HepG2 (cell line): ENCODE data around the gene DOCK9.

Source experiments
- CBFB ChIP-seq: sonication (generic); formaldehyde crosslinking; IDR thresholded peaks from 2 replicates; pipeline ENCODE4 v1.4.0; 2020; ENCODE audit warnings: missing genetic modification reagents
- MXI1 ChIP-seq: IDR thresholded peaks from 3 replicates; pipeline ENCODE4 v1.6.1; 2012; ENCODE audit warnings: low read depth, low read length, inconsistent platforms, borderline replicate concordance
- POLR2AphosphoS2 ChIP-seq: IDR thresholded peaks from 2 replicates; pipeline ENCODE4 v1.6.1; 2011; ENCODE audit warnings: low read depth, low read length, improper control_type of control experiment
- SMAD1 ChIP-seq: sonication (generic); formaldehyde crosslinking; IDR thresholded peaks from 2 replicates; pipeline ENCODE4 v1.4.0; 2020; ENCODE audit warnings: missing genetic modification reagents, low read depth, mild to moderate bottlenecking, borderline replicate concordance
- ZNF225 ChIP-seq: sonication (generic); formaldehyde crosslinking; IDR thresholded peaks from 2 replicates; pipeline ENCODE4 v1.4.0; 2020; ENCODE audit warnings: mild to moderate bottlenecking, missing genetic modification reagents
- ZNF383 ChIP-seq: sonication (generic); formaldehyde crosslinking; IDR thresholded peaks from 2 replicates; pipeline ENCODE4 v1.4.0; 2020; ENCODE audit warnings: missing genetic modification reagents, mild to moderate bottlenecking, borderline replicate concordance
- ZNF891 ChIP-seq: sonication (generic); formaldehyde crosslinking; IDR thresholded peaks from 2 replicates; pipeline ENCODE4 v1.5.0; 2020; ENCODE audit warnings: mild to moderate bottlenecking, missing genetic modification reagents
- TF ChIP-seq, protein P1 (sequence below): sonication (generic); formaldehyde crosslinking; IDR thresholded peaks from 2 replicates; pipeline ENCODE4 v1.5.0; 2020; ENCODE audit warnings: mild to moderate bottlenecking, missing genetic modification reagents, moderate library complexity
- TF ChIP-seq, protein P2 (sequence below): sonication (generic); formaldehyde crosslinking; IDR thresholded peaks from 2 replicates; pipeline ENCODE4 v1.4.0; 2020; ENCODE audit warnings: missing genetic modification reagents

DNA sequence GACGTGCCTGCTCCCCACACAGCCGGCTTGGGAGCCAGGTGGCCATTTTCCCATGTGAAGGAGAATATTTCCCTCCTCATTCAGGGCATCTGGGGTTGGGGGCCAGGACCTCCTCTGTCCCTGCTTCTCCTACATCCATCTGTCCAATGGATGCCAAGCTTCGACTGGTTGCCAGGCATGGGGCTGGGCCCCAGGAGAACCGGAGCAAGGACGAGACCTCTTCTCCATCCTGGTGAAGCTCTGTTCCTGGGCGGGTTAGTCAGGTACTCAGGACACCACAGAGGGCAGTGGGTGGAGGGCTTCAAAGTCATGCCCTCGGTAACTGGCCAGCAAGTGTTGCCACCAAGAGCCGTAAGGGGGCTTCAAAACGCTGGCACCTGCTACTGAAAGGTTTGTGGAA lies 203.1 kb downstream of the DOCK9 start:
- TF ChIP-seq SMAD1 (CRISPR knock-in tag) (no peak), POLR2AphosphoS2 (no peak), CBFB (CRISPR knock-in tag) (no peak), ZNF225 (CRISPR knock-in tag) (no peak), ZNF383 (no peak), ZNF891 (CRISPR knock-in tag) (no peak), MXI1 (no peak)
- TF ChIP-seq, protein P1, sequence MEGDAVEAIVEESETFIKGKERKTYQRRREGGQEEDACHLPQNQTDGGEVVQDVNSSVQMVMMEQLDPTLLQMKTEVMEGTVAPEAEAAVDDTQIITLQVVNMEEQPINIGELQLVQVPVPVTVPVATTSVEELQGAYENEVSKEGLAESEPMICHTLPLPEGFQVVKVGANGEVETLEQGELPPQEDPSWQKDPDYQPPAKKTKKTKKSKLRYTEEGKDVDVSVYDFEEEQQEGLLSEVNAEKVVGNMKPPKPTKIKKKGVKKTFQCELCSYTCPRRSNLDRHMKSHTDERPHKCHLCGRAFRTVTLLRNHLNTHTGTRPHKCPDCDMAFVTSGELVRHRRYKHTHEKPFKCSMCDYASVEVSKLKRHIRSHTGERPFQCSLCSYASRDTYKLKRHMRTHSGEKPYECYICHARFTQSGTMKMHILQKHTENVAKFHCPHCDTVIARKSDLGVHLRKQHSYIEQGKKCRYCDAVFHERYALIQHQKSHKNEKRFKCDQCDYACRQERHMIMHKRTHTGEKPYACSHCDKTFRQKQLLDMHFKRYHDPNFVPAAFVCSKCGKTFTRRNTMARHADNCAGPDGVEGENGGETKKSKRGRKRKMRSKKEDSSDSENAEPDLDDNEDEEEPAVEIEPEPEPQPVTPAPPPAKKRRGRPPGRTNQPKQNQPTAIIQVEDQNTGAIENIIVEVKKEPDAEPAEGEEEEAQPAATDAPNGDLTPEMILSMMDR (CRISPR knock-in tag), result no peak
- TF ChIP-seq, protein P2, sequence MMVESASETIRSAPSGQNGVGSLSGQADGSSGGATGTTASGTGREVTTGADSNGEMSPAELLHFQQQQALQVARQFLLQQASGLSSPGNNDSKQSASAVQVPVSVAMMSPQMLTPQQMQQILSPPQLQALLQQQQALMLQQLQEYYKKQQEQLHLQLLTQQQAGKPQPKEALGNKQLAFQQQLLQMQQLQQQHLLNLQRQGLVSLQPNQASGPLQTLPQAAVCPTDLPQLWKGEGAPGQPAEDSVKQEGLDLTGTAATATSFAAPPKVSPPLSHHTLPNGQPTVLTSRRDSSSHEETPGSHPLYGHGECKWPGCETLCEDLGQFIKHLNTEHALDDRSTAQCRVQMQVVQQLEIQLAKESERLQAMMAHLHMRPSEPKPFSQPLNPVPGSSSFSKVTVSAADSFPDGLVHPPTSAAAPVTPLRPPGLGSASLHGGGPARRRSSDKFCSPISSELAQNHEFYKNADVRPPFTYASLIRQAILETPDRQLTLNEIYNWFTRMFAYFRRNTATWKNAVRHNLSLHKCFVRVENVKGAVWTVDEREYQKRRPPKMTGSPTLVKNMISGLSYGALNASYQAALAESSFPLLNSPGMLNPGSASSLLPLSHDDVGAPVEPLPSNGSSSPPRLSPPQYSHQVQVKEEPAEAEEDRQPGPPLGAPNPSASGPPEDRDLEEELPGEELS (CRISPR knock-in tag), result no peak
